Heart left ventricle (tissue), 13 donors: Measurements from ENCODE around the gene C18orf54.

Source experiments
- POLR2A ChIP-seq, 2 donors: fragments of 450-650 bp; IDR thresholded peaks; one replicate each; pipeline ENCODE4 v1.6.1; 2017; ENCODE audit warnings: antibody characterized with exemption in 2 of 2, mild to moderate bottlenecking in 2 of 2, moderate library complexity in 2 of 2
- TF ChIP-seq, protein P1 (sequence below), 12 donors: fragments of 200-600 bp; sonication (generic) in 4 of 12; IDR thresholded peaks; one replicate each; pipeline versions ENCODE4 v1.5.0 to v1.8.0; 2018 to 2022; ENCODE audit warnings: antibody characterized with exemption in 12 of 12, mild to moderate bottlenecking in 5 of 12
- donor health status: ischemic (EF 13 %, LVEDD 7.1; RV severe dilation, severe dysfunction).
- donor health status: DM: no; HTN: yes; CAD: no.
- donor health status: DM: no; HTN: no; CAD: no.
- donor health status: ischemic (EF 25% LVEDD 6.9; RV normal size, moderate dysfunction).
- donor health status: ischemic (EF 25% LVEDD 5.7; RV mildly dilated, moderate dysfunction).
- donor health status: ischemic (EF 35%, LVEDD 5.7; RV mildly dilated, moderate dysfunction).
- donor health status: nonischemic (EF 11% LVEDD 7.7; RV severe dilation, severe dysfunction).
- donor health status: DM: yes; HTN: yes; CAD: no.
- donor health status: PGD.
- donor health status: ischemic (EF 29% LVEDD 5.4; RV normal size, mild dysfunction).
- donor health status: nonischemic (EF 23%, LVEDD 6.1; RV moderate dilation, normal function).

DNA sequence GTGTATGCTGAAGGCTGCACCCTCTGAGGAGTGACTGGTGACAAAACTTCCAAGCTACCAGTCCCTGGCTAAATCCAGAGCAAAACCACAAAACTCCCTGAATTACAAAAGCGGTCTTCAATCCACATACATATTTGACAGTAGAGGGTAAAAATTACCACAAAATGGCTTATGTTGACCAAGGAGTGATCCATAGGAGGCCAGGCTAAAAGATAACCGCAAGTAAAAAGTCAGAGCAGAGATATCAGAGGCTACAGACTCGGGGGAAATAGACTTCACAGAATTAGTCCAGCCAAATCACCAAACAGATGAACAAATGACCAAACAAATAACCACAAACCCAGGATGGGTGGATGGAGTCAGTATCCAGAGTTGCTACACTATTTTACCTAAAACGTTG is 19.5 kb upstream of the C18orf54 start:
- TF ChIP-seq, protein P1, sequence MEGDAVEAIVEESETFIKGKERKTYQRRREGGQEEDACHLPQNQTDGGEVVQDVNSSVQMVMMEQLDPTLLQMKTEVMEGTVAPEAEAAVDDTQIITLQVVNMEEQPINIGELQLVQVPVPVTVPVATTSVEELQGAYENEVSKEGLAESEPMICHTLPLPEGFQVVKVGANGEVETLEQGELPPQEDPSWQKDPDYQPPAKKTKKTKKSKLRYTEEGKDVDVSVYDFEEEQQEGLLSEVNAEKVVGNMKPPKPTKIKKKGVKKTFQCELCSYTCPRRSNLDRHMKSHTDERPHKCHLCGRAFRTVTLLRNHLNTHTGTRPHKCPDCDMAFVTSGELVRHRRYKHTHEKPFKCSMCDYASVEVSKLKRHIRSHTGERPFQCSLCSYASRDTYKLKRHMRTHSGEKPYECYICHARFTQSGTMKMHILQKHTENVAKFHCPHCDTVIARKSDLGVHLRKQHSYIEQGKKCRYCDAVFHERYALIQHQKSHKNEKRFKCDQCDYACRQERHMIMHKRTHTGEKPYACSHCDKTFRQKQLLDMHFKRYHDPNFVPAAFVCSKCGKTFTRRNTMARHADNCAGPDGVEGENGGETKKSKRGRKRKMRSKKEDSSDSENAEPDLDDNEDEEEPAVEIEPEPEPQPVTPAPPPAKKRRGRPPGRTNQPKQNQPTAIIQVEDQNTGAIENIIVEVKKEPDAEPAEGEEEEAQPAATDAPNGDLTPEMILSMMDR (IDR thresholded peaks at IDR 0.05): no peak
- TF ChIP-seq POLR2A (IDR thresholded peaks at IDR 0.05): no peak
